Neuronal stem cell (in vitro differentiated cells): Measurements from ENCODE around the gene OSBPL10.
"Not testable (repeated sequence)": the region's sequence is repeated elsewhere in the genome, so short reads cannot be mapped to it uniquely, and the experiment has no call there.

Experiments used
- DNase-seq: peaks from one replicate; pipeline ENCODE4 v3.0.0-alpha.2; 2013; ENCODE audit warnings: low spot score
- H2AFZ ChIP-seq: one replicate; pipeline ENCODE4 v1.6.1; 2013; ENCODE audit warnings: mild to moderate bottlenecking, low read length, inconsistent platforms
- H2AK5ac ChIP-seq: 2 replicates; pipeline ENCODE4 v1.6.1; 2013; ENCODE audit warnings: low read depth, mild to moderate bottlenecking, inconsistent platforms, low read length, moderate library complexity, mixed read lengths
- H2BK120ac ChIP-seq: 2 replicates; pipeline ENCODE4 v1.6.1; 2013; ENCODE audit warnings: low read depth, mild to moderate bottlenecking, inconsistent platforms, low read length, moderate library complexity, mixed read lengths
- H2BK12ac ChIP-seq: one replicate; pipeline ENCODE4 v1.6.1; 2013; ENCODE audit warnings: low read length, inconsistent platforms
- H2BK15ac ChIP-seq: 2 replicates; pipeline ENCODE4 v1.6.1; 2013; ENCODE audit warnings: mild to moderate bottlenecking, low read length, inconsistent platforms, mixed read lengths
- H2BK5ac ChIP-seq: one replicate; pipeline ENCODE4 v1.6.1; 2013; ENCODE audit warnings: inconsistent platforms, mild to moderate bottlenecking, low read length, moderate library complexity
- H3K14ac ChIP-seq: one replicate; pipeline ENCODE4 v1.6.1; 2013; ENCODE audit warnings: low read length, inconsistent platforms
- H3K18ac ChIP-seq: 2 replicates; pipeline ENCODE4 v1.6.1; 2013; ENCODE audit warnings: low read length, inconsistent platforms
- H3K23ac ChIP-seq: 2 replicates; pipeline ENCODE4 v1.6.1; 2013; ENCODE audit warnings: low read depth, mild to moderate bottlenecking, mixed read lengths, low read length, inconsistent platforms; ENCODE audit not compliant: poor library complexity
- H3K27ac ChIP-seq: replicated peaks from 3 replicates; pipeline ENCODE4 v1.5.1; 2013; ENCODE audit warnings: low read length, inconsistent platforms
- H3K27me3 ChIP-seq, 3 experiments: 2 replicates each; pipeline ENCODE4 v1.6.1; 2013; ENCODE audit warnings: low read length in 3 of 3, mild to moderate bottlenecking in 2 of 3, inconsistent platforms in 1 of 3, low read depth in 1 of 3, mixed read lengths in 1 of 3, moderate library complexity in 1 of 3; ENCODE audit not compliant: control insufficient read depth in 3 of 3, insufficient read depth in 3 of 3
- H3K36me3 ChIP-seq, 2 donors: replicated peaks in 1 of 2; 2 replicates each; pipeline ENCODE4 v1.6.1; 2013; ENCODE audit warnings: low read length in 2 of 2; ENCODE audit not compliant: control insufficient read depth in 2 of 2, insufficient read depth in 2 of 2
- H3K4ac ChIP-seq: 2 replicates; pipeline ENCODE4 v1.6.1; 2013; ENCODE audit warnings: inconsistent platforms, mild to moderate bottlenecking, low read length, moderate library complexity
- H3K4me1 ChIP-seq, 2 donors: 1 replicate in 1 of 2; 2 replicates in 1 of 2; pipeline ENCODE4 v1.6.1; 2013; ENCODE audit warnings: low read length in 2 of 2, low read depth in 1 of 2; ENCODE audit not compliant: control insufficient read depth in 2 of 2, insufficient read depth in 1 of 2
- H3K4me2 ChIP-seq: one replicate; pipeline ENCODE4 v1.6.1; 2013; ENCODE audit warnings: mild to moderate bottlenecking, low read length, inconsistent platforms; ENCODE audit not compliant: insufficient read depth, poor library complexity, severe bottlenecking
- H3K4me3 ChIP-seq, 2 donors: 2 replicates each; pipeline ENCODE4 v1.5.1; 2013; ENCODE audit warnings: low read length in 2 of 2, mild to moderate bottlenecking in 2 of 2, inconsistent platforms in 1 of 2, moderate library complexity in 1 of 2
- H3K79me1 ChIP-seq: one replicate; pipeline ENCODE4 v1.6.1; 2013; ENCODE audit warnings: low read depth, mild to moderate bottlenecking, inconsistent platforms, low read length, moderate library complexity
- H3K9ac ChIP-seq: one replicate; pipeline ENCODE4 v1.6.1; 2013; ENCODE audit warnings: mild to moderate bottlenecking, low read depth, low read length, inconsistent platforms; ENCODE audit not compliant: poor library complexity
- H3K9me3 ChIP-seq, 2 donors: replicated peaks in 1 of 2; 2 replicates each; pipeline versions ENCODE3 to v1.6.1; 2013; ENCODE audit warnings: low read length in 2 of 2, mild to moderate bottlenecking in 2 of 2, inconsistent platforms in 1 of 2, low read depth in 1 of 2, mixed read lengths in 1 of 2, moderate library complexity in 1 of 2; ENCODE audit not compliant: control insufficient read depth in 2 of 2, insufficient read depth in 1 of 2
- H4K8ac ChIP-seq: one replicate; pipeline ENCODE4 v1.6.1; 2013; ENCODE audit warnings: low read depth, mild to moderate bottlenecking, inconsistent platforms, low read length, moderate library complexity
- H4K91ac ChIP-seq: one replicate; pipeline ENCODE4 v1.6.1; 2013; ENCODE audit warnings: low read length, low read depth, mild to moderate bottlenecking, inconsistent platforms; ENCODE audit not compliant: poor library complexity
- whole genome bisulfite sequencing, 2 donors: extraction: QIAGEN DNeasy Blood & Tissue Kit; methylation state at CpG; one replicate each; pipeline ENCODE4 v1.1.7; 2013; ENCODE audit warnings: missing lambda C conversion rate in 2 of 2, mixed read lengths in 1 of 2; ENCODE audit not compliant: insufficient read length in 2 of 2, insufficient replicate concordance in 1 of 2; ENCODE audit errors: extremely low coverage in 2 of 2; 5-methylcytosine and 5-hydroxymethylcytosine counted together

OSBPL10 gene

GRCh38 chr3:31997500-31997899, 16.4 kb upstream of the OSBPL10 start:
- Histone ChIP-seq H2BK5ac (no peak overlapping the region), H3K79me1 (no peaks in the 10 kb centered on the region), H3K4me1 (no peaks in the 10 kb centered on the region), H2BK15ac (no peak overlapping the region), H2BK12ac (no peak overlapping the region), H3K18ac (no peak overlapping the region), H3K9ac (no peak overlapping the region), H3K14ac (no peak overlapping the region), H3K27me3 (no peaks in the 10 kb centered on the region), H2AFZ (no peak overlapping the region), H3K23ac (no peak overlapping the region), H2BK120ac (no peak overlapping the region), H3K27ac (no peak overlapping the region), H3K36me3 (no peaks in the 10 kb centered on the region), H3K9me3 (no peaks in the 10 kb centered on the region), H3K4ac (no peak overlapping the region), H4K91ac (no peak overlapping the region), H3K4me3 (no peak overlapping the region), H2AK5ac (no peak overlapping the region), H4K8ac (no peak overlapping the region), H3K4me2 (no peak overlapping the region)
- no peak for DNase-seq
- WGBS, 2 donors, result no CpG with 5 or more reads among the region's 6 CpGs

GRCh38 chr3:31996195-31996594, 15.1 kb upstream of the OSBPL10 start:
- Histone ChIP-seq H3K9ac (no peak overlapping the region), H2AK5ac (no peak overlapping the region), H2BK15ac (no peak overlapping the region), H3K36me3 (no peaks in the 10 kb centered on the region), H3K27ac (no peak overlapping the region), H4K8ac (no peak overlapping the region), H2BK12ac (no peak overlapping the region), H3K4me1 (no peaks in the 10 kb centered on the region), H3K18ac (no peak overlapping the region), H3K27me3 (no peaks in the 10 kb centered on the region), H3K4ac (no peak overlapping the region), H3K4me3 (no peak overlapping the region), H2AFZ (no peak overlapping the region), H2BK5ac (no peak overlapping the region), H3K23ac (no peak overlapping the region), H3K79me1 (no peaks in the 10 kb centered on the region), H3K14ac (no peak overlapping the region), H4K91ac (no peak overlapping the region), H3K9me3 (peaks cover 0 to 2% of the 10 kb centered on the region in 2 donors), H2BK120ac (no peak overlapping the region), H3K4me2 (no peak overlapping the region)
- no peak for DNase-seq
- no CpG with 5 or more reads among the region's 1 CpG for WGBS, 2 donors

- not testable (repeated sequence) for H3K23ac ChIP-seq, H2BK5ac ChIP-seq, H2AFZ ChIP-seq, H3K4me2 ChIP-seq, H3K36me3 ChIP-seq, H2BK15ac ChIP-seq, H2BK12ac ChIP-seq, H4K91ac ChIP-seq, H3K27ac ChIP-seq, H3K79me1 ChIP-seq, DNase-seq, H3K14ac ChIP-seq, H3K27me3 ChIP-seq, H3K4me3 ChIP-seq, H3K9me3 ChIP-seq, H3K18ac ChIP-seq, H4K8ac ChIP-seq, H3K4me1 ChIP-seq, H2AK5ac ChIP-seq, H2BK120ac ChIP-seq, H3K4ac ChIP-seq, H3K9ac ChIP-seq
- no CpG with 5 or more reads among the region's 5 CpGs for WGBS, 2 donors
Measured at GRCh38 chr3:31995026-31995425, 14.0 kb upstream of the OSBPL10 start.

- Histone ChIP-seq H3K27ac (no peak overlapping the region), H3K27me3 (no peaks in the 10 kb centered on the region)
- WGBS, 2 donors, result no CpG with 5 or more reads among the region's 1 CpG
Measured at GRCh38 chr3:31993843-31994242, 12.8 kb upstream of the OSBPL10 start.

More at GRCh38 chr3:31993843-31994242, 12.8 kb upstream of the OSBPL10 start:
- Histone ChIP-seq H3K9me3 (peaks cover 4 to 5% of the 10 kb centered on the region in 2 donors), H3K4ac (no peak overlapping the region), H4K8ac (no peak overlapping the region), H3K79me1 (no peaks in the 10 kb centered on the region), H2BK15ac (no peak overlapping the region), H3K18ac (no peak overlapping the region), H3K4me3 (no peak overlapping the region), H2BK120ac (no peak overlapping the region), H2BK5ac (no peak overlapping the region), H3K4me1 (no peaks in the 10 kb centered on the region), H3K9ac (no peak overlapping the region), H3K36me3 (no peaks in the 10 kb centered on the region), H3K4me2 (no peak overlapping the region), H3K14ac (no peak overlapping the region), H4K91ac (no peak overlapping the region), H2AFZ (no peak overlapping the region), H2BK12ac (no peak overlapping the region), H2AK5ac (no peak overlapping the region), H3K23ac (no peak overlapping the region)
- DNase-seq, result no peak
